HUES48 (cell line): ENCODE data around the gene SLC25A31.

ENCODE experiments used
- H3K27ac ChIP-seq: one replicate; pipeline ENCODE4 v1.7.0; 2013; ENCODE audit warnings: low read depth, low read length, inconsistent platforms
- H3K27me3 ChIP-seq: 2 replicates; pipeline ENCODE4 v1.6.1; 2013; ENCODE audit warnings: mild to moderate bottlenecking, low read length; ENCODE audit not compliant: control insufficient read depth, insufficient read depth
- H3K36me3 ChIP-seq: 2 replicates; pipeline ENCODE4 v1.6.1; 2013; ENCODE audit warnings: low read length; ENCODE audit not compliant: control insufficient read depth, insufficient read depth
- H3K4me1 ChIP-seq: 2 replicates; pipeline ENCODE4 v1.6.1; 2013; ENCODE audit warnings: mild to moderate bottlenecking, low read length; ENCODE audit not compliant: control insufficient read depth, insufficient read depth
- H3K4me3 ChIP-seq: 2 replicates; pipeline ENCODE4 v1.5.1; 2013; ENCODE audit warnings: mild to moderate bottlenecking, low read depth, low read length
- H3K9ac ChIP-seq: 2 replicates; pipeline ENCODE4 v1.6.1; 2013; ENCODE audit warnings: mild to moderate bottlenecking, low read depth, low read length, moderate library complexity
- H3K9me3 ChIP-seq: 2 replicates; pipeline ENCODE4 v1.6.1; 2013; ENCODE audit warnings: low read length; ENCODE audit not compliant: control insufficient read depth, insufficient read depth

Gene SLC25A31

DNA sequence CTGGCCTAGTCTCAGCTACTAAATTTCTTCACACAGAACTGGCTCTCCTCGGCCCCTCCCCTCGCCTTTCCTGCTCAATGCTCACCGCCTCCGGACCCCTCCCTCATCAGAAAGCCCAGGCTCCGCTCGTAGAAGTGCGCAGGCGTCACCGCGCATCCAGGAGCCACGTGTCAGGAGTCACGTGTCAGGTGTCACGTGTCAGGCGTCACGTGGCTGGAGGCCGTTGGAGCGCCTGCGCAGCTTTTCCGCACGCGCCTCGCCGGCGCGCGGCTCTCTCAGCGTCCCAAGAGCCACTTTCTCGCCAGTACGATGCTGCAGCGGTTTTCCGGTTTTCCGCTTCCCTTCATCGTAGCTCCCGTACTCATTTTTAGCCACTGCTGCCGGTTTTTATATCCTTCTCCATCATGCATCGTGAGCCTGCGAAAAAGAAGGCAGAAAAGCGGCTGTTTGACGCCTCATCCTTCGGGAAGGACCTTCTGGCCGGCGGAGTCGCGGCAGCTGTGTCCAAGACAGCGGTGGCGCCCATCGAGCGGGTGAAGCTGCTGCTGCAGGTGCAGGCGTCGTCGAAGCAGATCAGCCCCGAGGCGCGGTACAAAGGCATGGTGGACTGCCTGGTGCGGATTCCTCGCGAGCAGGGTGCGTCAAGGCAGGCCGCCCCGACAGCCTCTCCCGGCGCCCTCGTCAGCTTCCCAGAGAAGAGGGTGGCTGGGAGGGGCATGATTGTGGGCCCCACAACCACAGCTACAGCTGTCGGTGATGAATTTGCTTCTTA is at the start of gene SLC25A31:
SLC25A31 (plus strand) TSS at position 259 of the 772 bp plus-strand sequence; CDS start at position 405, 146 bp downstream.
- no peaks in the 10 kb centered on the region for H3K36me3 ChIP-seq
- H3K9ac ChIP-seq: no peak within 1 kb of the TSS
- H3K4me1 ChIP-seq: no peaks in the 10 kb centered on the region
- H3K4me3 ChIP-seq: no peak within 1 kb of the TSS
- no peaks in the 10 kb centered on the region for H3K27me3 ChIP-seq
- no peaks in the 10 kb centered on the region for H3K9me3 ChIP-seq
- H3K27ac ChIP-seq: no peak within 1 kb of the TSS

DNA sequence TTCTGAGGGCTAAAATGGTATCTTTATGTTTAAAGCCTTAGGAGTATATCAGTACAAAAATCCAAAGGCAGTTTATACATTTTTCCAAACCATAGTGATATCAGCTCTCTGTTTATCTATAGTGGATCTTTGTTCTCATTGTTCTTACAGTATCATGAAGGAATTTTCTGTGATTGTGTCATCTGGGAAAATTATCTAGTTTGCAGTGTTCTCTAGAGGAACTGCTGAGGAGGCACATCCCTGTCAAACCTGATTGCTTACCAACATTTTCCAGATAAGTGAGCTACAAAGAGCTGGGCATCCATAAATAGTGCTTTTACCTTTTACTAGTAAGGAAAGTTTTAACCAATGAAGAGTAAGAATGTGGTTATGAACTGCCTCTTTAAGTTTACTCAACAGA is 44.9 kb upstream of the SLC25A31 start:
- Histone ChIP-seq H3K27me3 (no peaks in the 10 kb centered on the region), H3K4me3 (no peak overlapping the region), H3K4me1 (no peaks in the 10 kb centered on the region), H3K36me3 (peaks cover 7% of the 10 kb centered on the region; the same call in 1 of the 2 replicates), H3K27ac (no peak overlapping the region), H3K9ac (no peak overlapping the region), H3K9me3 (no peaks in the 10 kb centered on the region)

GRCh38 chr4:127686658-127687057 is 43.5 kb upstream of the SLC25A31 start:
- H3K36me3 ChIP-seq: peaks cover 7% of the 10 kb centered on the region; the same call in 1 of the 2 replicates
- H3K4me3 ChIP-seq: no peak overlapping the region
- no peak overlapping the region for H3K9ac ChIP-seq
- H3K27ac ChIP-seq: no peak overlapping the region
- no peaks in the 10 kb centered on the region for H3K9me3 ChIP-seq
- no peaks in the 10 kb centered on the region for H3K4me1 ChIP-seq
- H3K27me3 ChIP-seq: no peaks in the 10 kb centered on the region

- Histone ChIP-seq H3K27ac (no peak overlapping the region), H3K9ac (no peak overlapping the region), H3K27me3 (no peaks in the 10 kb centered on the region), H3K9me3 (no peaks in the 10 kb centered on the region), H3K4me1 (no peaks in the 10 kb centered on the region), H3K4me3 (no peak overlapping the region), H3K36me3 (peaks cover 7% of the 10 kb centered on the region; the same call in 1 of the 2 replicates)
Measured at GRCh38 chr4:127687580-127687979, 42.6 kb upstream of the SLC25A31 start.

DNA sequence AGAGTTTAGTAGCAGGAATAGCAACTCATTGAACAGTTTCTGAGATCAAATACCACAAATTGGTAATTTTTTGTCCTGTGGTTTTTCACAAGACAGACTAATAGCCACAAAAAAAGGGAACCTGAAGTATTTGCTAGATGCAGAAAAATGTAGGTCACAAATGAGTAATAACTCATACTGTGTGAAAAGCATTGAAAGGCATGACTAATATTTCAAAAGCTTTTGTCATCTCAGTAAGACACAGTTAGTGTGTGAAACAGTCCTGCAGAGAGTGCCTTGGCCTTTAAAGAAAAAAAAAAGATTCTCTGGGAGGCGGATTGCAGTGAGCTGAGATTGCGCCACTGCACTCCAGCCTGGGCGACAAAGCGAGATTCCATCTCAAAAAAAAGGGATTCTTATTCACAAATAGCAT is 31.4 kb upstream of the SLC25A31 start:
- peaks cover 3% of the 10 kb centered on the region; the same call in 1 of the 2 replicates for H3K36me3 ChIP-seq
- no peaks in the 10 kb centered on the region for H3K27me3 ChIP-seq
- no peak overlapping the region for H3K4me3 ChIP-seq
- H3K4me1 ChIP-seq: no peaks in the 10 kb centered on the region
- H3K9ac ChIP-seq: no peak overlapping the region
- H3K9me3 ChIP-seq: no peaks in the 10 kb centered on the region
- H3K27ac ChIP-seq: no peak overlapping the region

- peaks cover 52% of the 10 kb centered on the region for H3K36me3 ChIP-seq
- no peaks in the 10 kb centered on the region for H3K27me3 ChIP-seq
- H3K4me3 ChIP-seq: no peak overlapping the region
- no peak overlapping the region for H3K9ac ChIP-seq
- no peak overlapping the region for H3K27ac ChIP-seq
- 0 out of 2 replicates have a peak, but pooled peaks cover 3% of the 10 kb centered on the region for H3K9me3 ChIP-seq
- no peaks in the 10 kb centered on the region for H3K4me1 ChIP-seq
Measured at GRCh38 chr4:127708985-127709384, 21.2 kb upstream of the SLC25A31 start.

GRCh38 chr4:127709456-127709855 is 20.7 kb upstream of the SLC25A31 start:
- Histone ChIP-seq H3K9ac (no peak overlapping the region), H3K27ac (no peak overlapping the region), H3K27me3 (no peaks in the 10 kb centered on the region), H3K4me1 (no peaks in the 10 kb centered on the region), H3K36me3 (peaks cover 49% of the 10 kb centered on the region), H3K4me3 (no peak overlapping the region), H3K9me3 (0 out of 2 replicates have a peak, but pooled peaks cover 3% of the 10 kb centered on the region)

GRCh38 chr4:127731406-127731805 is 1.2 kb downstream of the SLC25A31 start:
- H3K4me3 ChIP-seq: no peak overlapping the region
- no peaks in the 10 kb centered on the region for H3K4me1 ChIP-seq
- H3K27ac ChIP-seq: no peak overlapping the region
- no peak overlapping the region for H3K9ac ChIP-seq
- H3K27me3 ChIP-seq: no peaks in the 10 kb centered on the region
- H3K36me3 ChIP-seq: no peaks in the 10 kb centered on the region
- H3K9me3 ChIP-seq: no peaks in the 10 kb centered on the region

DNA sequence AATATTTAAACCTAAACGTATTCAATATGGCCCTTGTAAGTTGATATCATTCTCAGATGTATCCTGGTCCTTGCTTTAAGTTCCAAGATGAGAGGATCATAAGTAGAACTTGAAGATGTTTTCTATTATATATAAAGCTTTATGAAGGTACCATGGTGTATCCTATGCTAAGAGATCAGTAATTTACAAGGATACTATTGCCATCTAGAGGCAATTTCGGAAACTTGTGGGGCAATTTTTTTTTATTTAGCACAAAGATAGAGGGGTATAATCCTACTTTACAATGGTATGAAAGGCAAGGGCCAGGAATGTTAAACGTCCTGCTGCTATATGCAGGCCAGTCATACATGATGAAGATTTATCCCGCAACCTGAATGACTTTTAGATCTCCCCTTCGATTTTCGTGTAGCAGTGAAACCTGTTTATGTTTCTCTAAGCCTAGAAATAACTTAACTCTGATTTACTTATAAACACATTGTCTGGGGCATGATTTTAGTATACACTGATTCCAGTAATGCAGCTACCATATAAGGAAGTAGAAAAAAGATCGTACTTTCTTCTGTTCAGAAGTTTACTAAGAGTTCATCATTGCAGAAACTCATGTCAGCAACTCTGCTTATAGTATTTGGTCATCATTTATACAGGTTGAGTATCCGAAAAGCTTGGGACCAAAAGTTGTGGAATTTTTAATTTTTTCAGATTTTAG is 2.6 kb downstream of the SLC25A31 start:
- H3K36me3 ChIP-seq: no peaks in the 10 kb centered on the region
- H3K4me1 ChIP-seq: no peaks in the 10 kb centered on the region
- no peak overlapping the region for H3K27ac ChIP-seq
- no peaks in the 10 kb centered on the region for H3K27me3 ChIP-seq
- no peak overlapping the region for H3K9ac ChIP-seq
- H3K4me3 ChIP-seq: no peak overlapping the region
- no peaks in the 10 kb centered on the region for H3K9me3 ChIP-seq

- Histone ChIP-seq H3K27me3 (no peaks in the 10 kb centered on the region), H3K9me3 (no peaks in the 10 kb centered on the region), H3K27ac (no peak overlapping the region), H3K4me1 (no peaks in the 10 kb centered on the region), H3K36me3 (no peaks in the 10 kb centered on the region), H3K9ac (no peak overlapping the region), H3K4me3 (no peak overlapping the region)
Measured at GRCh38 chr4:127734976-127735375, 4.8 kb downstream of the SLC25A31 start.

GRCh38 chr4:127737295-127737694 is 7.1 kb downstream of the SLC25A31 start:
- no peak overlapping the region for H3K9ac ChIP-seq
- H3K36me3 ChIP-seq: no peaks in the 10 kb centered on the region
- no peak overlapping the region for H3K4me3 ChIP-seq
- H3K4me1 ChIP-seq: no peaks in the 10 kb centered on the region
- no peak overlapping the region for H3K27ac ChIP-seq
- 0 out of 2 replicates have a peak, but pooled peaks cover 3% of the 10 kb centered on the region for H3K9me3 ChIP-seq
- no peaks in the 10 kb centered on the region for H3K27me3 ChIP-seq
